ENCODE measurements around the gene RASL11B. TPM values are rescaled to one million over a fixed set of nuclear protein-coding genes. Genes with fewer than 3 reads are reported as not detected.
A peak's percentile ranks its signal among the peaks of the same experiment; 100 is the strongest.

Gene RASL11B
- total RNA-seq, 6 donors from 2014 or later: 0.30 to 2.1 (median 1.6) TPM; not detected in 3

DNA sequence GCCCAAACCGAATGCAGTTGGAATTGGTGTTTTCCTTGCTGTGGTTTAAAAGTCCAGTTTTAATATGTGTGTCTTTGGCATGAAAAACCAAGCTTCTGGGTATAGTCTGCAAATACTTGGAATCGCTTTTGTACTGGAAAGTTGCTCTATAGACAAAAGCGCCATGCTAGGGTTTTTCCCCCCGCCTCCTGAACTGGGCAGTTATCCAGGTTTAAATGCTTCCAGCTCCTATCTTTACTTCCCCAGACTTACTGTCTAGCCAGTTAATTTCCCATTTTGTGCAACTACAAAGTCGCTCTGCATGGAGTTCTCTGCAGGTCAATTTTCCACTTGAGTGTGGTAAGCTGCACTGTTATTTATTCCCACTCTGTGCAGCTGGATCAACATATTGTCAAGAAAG lies 2.7 kb downstream of the RASL11B start:
- H3K27ac ChIP-seq: no peak overlapping the region
- TF ChIP-seq, protein P1, sequence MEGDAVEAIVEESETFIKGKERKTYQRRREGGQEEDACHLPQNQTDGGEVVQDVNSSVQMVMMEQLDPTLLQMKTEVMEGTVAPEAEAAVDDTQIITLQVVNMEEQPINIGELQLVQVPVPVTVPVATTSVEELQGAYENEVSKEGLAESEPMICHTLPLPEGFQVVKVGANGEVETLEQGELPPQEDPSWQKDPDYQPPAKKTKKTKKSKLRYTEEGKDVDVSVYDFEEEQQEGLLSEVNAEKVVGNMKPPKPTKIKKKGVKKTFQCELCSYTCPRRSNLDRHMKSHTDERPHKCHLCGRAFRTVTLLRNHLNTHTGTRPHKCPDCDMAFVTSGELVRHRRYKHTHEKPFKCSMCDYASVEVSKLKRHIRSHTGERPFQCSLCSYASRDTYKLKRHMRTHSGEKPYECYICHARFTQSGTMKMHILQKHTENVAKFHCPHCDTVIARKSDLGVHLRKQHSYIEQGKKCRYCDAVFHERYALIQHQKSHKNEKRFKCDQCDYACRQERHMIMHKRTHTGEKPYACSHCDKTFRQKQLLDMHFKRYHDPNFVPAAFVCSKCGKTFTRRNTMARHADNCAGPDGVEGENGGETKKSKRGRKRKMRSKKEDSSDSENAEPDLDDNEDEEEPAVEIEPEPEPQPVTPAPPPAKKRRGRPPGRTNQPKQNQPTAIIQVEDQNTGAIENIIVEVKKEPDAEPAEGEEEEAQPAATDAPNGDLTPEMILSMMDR (IDR thresholded peaks at IDR 0.05): no peak
- TF ChIP-seq EP300 (IDR thresholded peaks at IDR 0.05) (no peak), POLR2A (IDR thresholded peaks at IDR 0.05) (no peak), POLR2AphosphoS5 (IDR thresholded peaks at IDR 0.05) (no peak)
- H3K4me3 ChIP-seq: no peak overlapping the region
- ATAC-seq (ENCODE audit: low FRiP score in 2 of 2) (no peak), DNase-seq (no peak)
- peaks cover 9 to 44% (median 34%) of the 10 kb centered on the region in 4 donors for H3K4me1 ChIP-seq
- 42 to 50% methylated on average over 5 of the region's 5 CpGs for WGBS, 2 donors
- H3K27me3 ChIP-seq: peaks cover 0 to 9% (median 3%) of the 10 kb centered on the region in 4 donors
- no peaks in the 10 kb centered on the region for H3K36me3 ChIP-seq
- no peaks in the 10 kb centered on the region for H3K9me3 ChIP-seq

DNA sequence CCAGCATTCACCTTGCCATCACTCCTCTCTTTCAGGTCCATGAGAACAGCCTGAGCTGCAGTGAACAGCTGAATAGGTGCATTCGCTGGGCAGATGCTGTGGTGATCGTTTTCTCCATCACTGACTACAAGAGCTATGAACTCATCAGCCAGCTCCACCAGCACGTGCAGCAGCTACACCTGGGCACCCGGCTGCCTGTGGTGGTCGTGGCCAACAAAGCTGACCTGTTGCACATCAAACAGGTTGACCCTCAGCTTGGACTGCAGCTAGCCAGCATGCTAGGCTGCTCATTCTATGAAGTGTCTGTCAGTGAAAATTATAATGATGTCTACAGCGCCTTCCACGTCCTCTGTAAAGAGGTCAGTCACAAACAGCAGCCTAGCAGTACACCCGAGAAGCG lies 3.2 kb downstream of the RASL11B start:
- Histone ChIP-seq H3K4me1 (peaks cover 9 to 45% (median 35%) of the 10 kb centered on the region in 4 donors), H3K36me3 (no peaks in the 10 kb centered on the region), H3K27ac (no peak overlapping the region), H3K9me3 (no peaks in the 10 kb centered on the region), H3K27me3 (peaks cover 0 to 9% (median 3%) of the 10 kb centered on the region in 4 donors), H3K4me3 (no peak overlapping the region)
- ATAC-seq (ENCODE audit: low FRiP score in 2 of 2) (no peak), DNase-seq (peak in 1 of 2 donors; percentile 49)
- WGBS, 2 donors: 37 to 82% methylated on average over 3 to 9 of the region's 9 CpGs
- no peak for TF ChIP-seq POLR2AphosphoS5 (IDR thresholded peaks at IDR 0.05)
- no peak for TF ChIP-seq POLR2A (IDR thresholded peaks at IDR 0.05)
- TF ChIP-seq, protein P1 (IDR thresholded peaks at IDR 0.05): no peak

DNA sequence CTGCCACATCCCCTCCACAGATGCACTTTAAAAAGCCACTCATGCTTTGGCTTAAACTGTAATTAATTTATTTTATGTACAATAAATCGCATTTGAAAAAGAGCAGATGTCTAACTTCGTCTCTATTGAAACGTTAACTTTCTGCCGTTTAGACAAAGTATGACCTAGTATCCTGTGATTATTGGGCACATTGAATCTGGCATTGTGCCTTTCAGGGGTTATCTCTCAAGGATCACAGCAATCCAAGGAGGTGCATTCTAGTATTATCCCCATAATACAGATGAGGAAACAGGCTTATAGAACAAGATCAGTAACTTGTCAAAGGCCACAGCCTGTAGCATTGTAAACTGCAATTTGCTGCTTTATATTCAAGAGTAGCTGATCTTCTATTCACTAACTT lies 4.6 kb downstream of the RASL11B start:
- H3K9me3 ChIP-seq: no peaks in the 10 kb centered on the region
- H3K36me3 ChIP-seq: no peaks in the 10 kb centered on the region
- no peak for DNase-seq
- no peak for TF ChIP-seq POLR2AphosphoS5 (IDR thresholded peaks at IDR 0.05)
- TF ChIP-seq EP300 (IDR thresholded peaks at IDR 0.05): no peak
- TF ChIP-seq POLR2A (IDR thresholded peaks at IDR 0.05): no peak
- TF ChIP-seq, protein P1 (IDR thresholded peaks at IDR 0.05): no peak
- no peak overlapping the region for H3K27ac ChIP-seq
- H3K4me1 ChIP-seq: peaks cover 5 to 39% (median 30%) of the 10 kb centered on the region in 4 donors
- 76 to 84% methylated on average over 4 of the region's 4 CpGs for WGBS, 2 donors
- no peak overlapping the region for H3K4me3 ChIP-seq
- ATAC-seq (ENCODE audit: low FRiP score in 2 of 2): no peak
- H3K27me3 ChIP-seq: peaks cover 0 to 9% (median 3%) of the 10 kb centered on the region in 4 donors

DNA sequence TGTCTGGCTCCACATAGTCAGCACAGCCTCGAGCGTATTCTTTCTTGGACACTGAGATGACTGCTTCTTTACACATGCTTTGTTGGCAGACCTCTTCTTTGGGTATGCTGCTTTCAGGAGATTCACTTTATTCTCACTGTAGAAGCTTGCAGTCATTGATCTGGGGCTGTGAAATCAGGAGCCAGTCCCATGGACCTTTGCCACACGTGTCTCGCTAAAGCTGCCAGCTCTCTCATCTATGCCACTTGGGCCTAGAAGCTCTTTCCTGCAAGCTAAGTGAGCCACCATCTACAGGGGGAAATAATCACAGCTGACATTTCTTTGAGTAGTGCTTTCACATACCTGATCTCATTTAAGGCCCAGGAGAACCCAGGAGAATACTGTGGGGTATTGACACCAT lies 5.0 kb downstream of the RASL11B start:
- Histone ChIP-seq H3K4me3 (no peak overlapping the region), H3K36me3 (no peaks in the 10 kb centered on the region), H3K4me1 (peaks cover 4 to 38% (median 26%) of the 10 kb centered on the region in 4 donors), H3K9me3 (no peaks in the 10 kb centered on the region), H3K27ac (no peak overlapping the region), H3K27me3 (peaks cover 0 to 6% (median 3%) of the 10 kb centered on the region in 4 donors)
- DNase-seq: no peak
- TF ChIP-seq EP300 (IDR thresholded peaks at IDR 0.05): no peak
- TF ChIP-seq POLR2AphosphoS5 (IDR thresholded peaks at IDR 0.05): no peak
- no peak for TF ChIP-seq POLR2A (IDR thresholded peaks at IDR 0.05)
- TF ChIP-seq, protein P1 (IDR thresholded peaks at IDR 0.05): no peak
- 93 to 96% methylated on average over 4 of the region's 4 CpGs for WGBS, 2 donors
- no peak for ATAC-seq (ENCODE audit: low FRiP score in 2 of 2)

DNA sequence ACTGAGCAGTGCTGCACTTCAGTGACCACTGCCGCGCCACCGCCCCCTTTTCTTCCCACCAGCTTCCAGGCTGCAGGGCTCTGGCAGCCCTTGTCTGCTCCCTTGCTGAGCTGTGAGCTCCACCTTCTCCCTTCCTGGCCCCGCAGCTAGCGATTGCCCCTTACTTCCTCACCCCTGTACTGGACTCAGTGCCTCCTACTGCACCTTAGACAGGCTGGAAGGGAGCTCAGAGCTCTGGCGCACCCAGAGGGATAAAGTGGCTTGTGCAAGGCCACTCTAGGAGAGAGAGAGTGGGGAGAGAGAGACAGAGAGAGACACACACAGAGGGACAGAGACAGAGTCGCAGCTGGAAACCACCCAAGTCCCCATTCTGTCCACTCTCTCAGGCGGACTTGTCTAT lies 6.0 kb downstream of the RASL11B start:
- peak; percentile 34 to 35 for DNase-seq
- TF ChIP-seq POLR2A (IDR thresholded peaks at IDR 0.05): no peak
- Histone ChIP-seq H3K27ac (no peak overlapping the region), H3K9me3 (no peaks in the 10 kb centered on the region), H3K27me3 (no peaks in the 10 kb centered on the region), H3K4me3 (no peak overlapping the region), H3K36me3 (no peaks in the 10 kb centered on the region), H3K4me1 (peaks cover 0 to 29% (median 17%) of the 10 kb centered on the region in 4 donors)
- 62 to 65% methylated on average over 8 of the region's 8 CpGs for WGBS, 2 donors
- ATAC-seq (ENCODE audit: low FRiP score in 2 of 2): peak in 1 of 2 donors; percentile 64
